SU-DHL-6 (cell line): ENCODE measurements around the gene ST7L.

Source experiments
- H2AFZ ChIP-seq: fragments of 200-600 bp; sonication (generic); 2 replicates; pipeline ENCODE4 v1.6.1; 2014; ENCODE audit warnings: low read depth, mild to moderate bottlenecking, moderate library complexity, mixed read lengths, antibody characterized with exemption, low read length; ENCODE audit not compliant: severe bottlenecking
- H3F3A ChIP-seq: fragments of 200-600 bp; shearing (Covaris generic); 2 replicates; pipeline ENCODE4 v1.6.0; 2016; ENCODE audit warnings: antibody characterized with exemption, mild to moderate bottlenecking; ENCODE audit not compliant: insufficient read depth
- H3K27ac ChIP-seq: fragments of 200-600 bp; sonication (generic); 2 replicates; pipeline ENCODE4 v1.5.1; 2016; ENCODE audit warnings: low read depth, mild to moderate bottlenecking, low read length, moderate library complexity, mixed read lengths
- H3K27me3 ChIP-seq: fragments of 200-600 bp; sonication (generic), shearing (Covaris generic); 2 replicates; pipeline ENCODE4 v1.6.0; 2014; ENCODE audit warnings: mild to moderate bottlenecking, low read length
- H3K36me3 ChIP-seq: fragments of 200-600 bp; sonication (generic); 2 replicates; pipeline ENCODE4 v1.6.1; 2014; ENCODE audit warnings: mild to moderate bottlenecking, low read length, mixed read lengths
- H3K4me2 ChIP-seq: fragments of 300-600, 200-600 bp; shearing (Covaris generic), sonication (generic); 2 replicates; pipeline ENCODE4 v1.6.0; 2014; ENCODE audit warnings: low read length, low read depth, mild to moderate bottlenecking; ENCODE audit not compliant: poor library complexity, severe bottlenecking
- H3K4me3 ChIP-seq: fragments of 200-600 bp; sonication (generic); 2 replicates; pipeline ENCODE4 v1.5.1; 2014; ENCODE audit warnings: antibody characterized with exemption, low read length, mild to moderate bottlenecking, mixed read lengths; ENCODE audit not compliant: insufficient read depth, poor library complexity, severe bottlenecking
- H3K79me2 ChIP-seq: fragments of 200-600 bp; sonication (generic); 2 replicates; pipeline ENCODE4 v1.6.1; 2014; ENCODE audit warnings: mild to moderate bottlenecking, low read length, moderate library complexity; ENCODE audit not compliant: insufficient read depth
- H3K9ac ChIP-seq: fragments of 200-600 bp; sonication (generic); 2 replicates; pipeline ENCODE4 v1.7.0; 2014; ENCODE audit warnings: mild to moderate bottlenecking, low read length
- H3K9me2 ChIP-seq: fragments of 200-600 bp; sonication (generic); replicated peaks from 2 replicates; pipeline ENCODE4 v1.6.1; 2014; ENCODE audit warnings: low read length; ENCODE audit not compliant: insufficient read depth
- H3K9me3 ChIP-seq: fragments of 200-600 bp; sonication (generic); 2 replicates; pipeline ENCODE4 v1.6.1; 2014; ENCODE audit warnings: low read length, mixed read lengths; ENCODE audit not compliant: insufficient read depth
- H4K20me1 ChIP-seq: fragments of 200-600 bp; sonication (generic); 2 replicates; pipeline ENCODE4 v1.6.1; 2014; ENCODE audit warnings: low read depth, mild to moderate bottlenecking, antibody characterized with exemption, low read length, moderate library complexity, mixed read lengths
- CTCF ChIP-seq: fragments of 200-600 bp; sonication (generic); IDR thresholded peaks from one replicate; pipeline ENCODE4 v1.5.1; 2017; ENCODE audit warnings: antibody characterized with exemption, mild to moderate bottlenecking, low read length, moderate library complexity; ENCODE audit not compliant: insufficient read depth, poor library complexity, severe bottlenecking
- EZH2phosphoT487 ChIP-seq: fragments of 200-600 bp; sonication (generic), shearing (Covaris generic); conservative IDR thresholded peaks from 2 replicates; pipeline ENCODE4 v1.6.1; 2018; ENCODE audit warnings: mild to moderate bottlenecking, antibody characterized with exemption, low read length, moderate library complexity, mixed read lengths

ST7L gene

GRCh38 chr1:112544011-112544688 is 74.8 kb downstream of the ST7L start:
- Histone ChIP-seq H2AFZ (no peak overlapping the region), H3F3A (no peaks in the 10 kb centered on the region), H3K9me3 (no peaks in the 10 kb centered on the region), H3K27me3 (no peaks in the 10 kb centered on the region), H3K4me2 (no peak overlapping the region), H3K79me2 (no peaks in the 10 kb centered on the region), H3K9me2 (no peaks in the 10 kb centered on the region), H4K20me1 (no peaks in the 10 kb centered on the region), H3K36me3 (no peaks in the 10 kb centered on the region), H3K4me3 (no peak overlapping the region), H3K9ac (no peak overlapping the region), H3K27ac (no peak overlapping the region)
- TF ChIP-seq EZH2phosphoT487 (no peak), CTCF (no peak)

GRCh38 chr1:112542206-112542973 is 76.6 kb downstream of the ST7L start:
- no peaks in the 10 kb centered on the region for H4K20me1 ChIP-seq
- no peaks in the 10 kb centered on the region for H3K79me2 ChIP-seq
- TF ChIP-seq CTCF (no peak), EZH2phosphoT487 (no peak)
- H3K36me3 ChIP-seq, result no peaks in the 10 kb centered on the region
- H3K27ac ChIP-seq, result no peak overlapping the region
- H3K9ac ChIP-seq, result no peak overlapping the region
- H3K27me3 ChIP-seq, result no peaks in the 10 kb centered on the region
- H3K4me3 ChIP-seq, result no peak overlapping the region
- no peak overlapping the region for H2AFZ ChIP-seq
- no peaks in the 10 kb centered on the region for H3F3A ChIP-seq
- no peak overlapping the region for H3K4me2 ChIP-seq
- H3K9me3 ChIP-seq, result no peaks in the 10 kb centered on the region
- H3K9me2 ChIP-seq, result no peaks in the 10 kb centered on the region

GRCh38 chr1:112541299-112541698 is 77.6 kb downstream of the ST7L start:
- no peak overlapping the region for H3K4me3 ChIP-seq
- no peaks in the 10 kb centered on the region for H4K20me1 ChIP-seq
- no peak overlapping the region for H2AFZ ChIP-seq
- no peaks in the 10 kb centered on the region for H3K9me3 ChIP-seq
- no peak overlapping the region for H3K9ac ChIP-seq
- H3K79me2 ChIP-seq, result no peaks in the 10 kb centered on the region
- no peaks in the 10 kb centered on the region for H3F3A ChIP-seq
- no peak overlapping the region for H3K4me2 ChIP-seq
- no peaks in the 10 kb centered on the region for H3K9me2 ChIP-seq
- H3K27me3 ChIP-seq, result no peaks in the 10 kb centered on the region
- TF ChIP-seq CTCF, result no peak
- no peak for TF ChIP-seq EZH2phosphoT487
- no peaks in the 10 kb centered on the region for H3K36me3 ChIP-seq
- H3K27ac ChIP-seq, result no peak overlapping the region
